Lower leg skin (tissue), 4 donors: ENCODE results near the gene PLAU. TPM values are rescaled to one million over a fixed set of nuclear protein-coding genes. Genes with fewer than 3 reads are reported as not detected.
"Not testable (repeated sequence)": the region's sequence is repeated elsewhere in the genome, so short reads cannot be mapped to it uniquely, and the experiment has no call there.

ENCODE experiments used
- DNase-seq, 2 donors: peaks; one replicate each; pipeline ENCODE4 v3.0.0-alpha.2; 2019; ENCODE audit warnings: low spot score in 2 of 2
- H3K4me3 ChIP-seq: fragments of 200-600 bp; sonication (generic); 2 replicates; pipeline ENCODE4 v1.5.1; 2017; ENCODE audit warnings: mild to moderate bottlenecking, low read depth; ENCODE audit not compliant: poor library complexity, severe bottlenecking
- POLR2A ChIP-seq, 2 donors: fragments of 450-650 bp; IDR thresholded peaks; one replicate each; pipeline ENCODE4 v1.6.1; 2016 to 2017; ENCODE audit warnings: antibody characterized with exemption in 2 of 2, mild to moderate bottlenecking in 1 of 2, moderate library complexity in 1 of 2
- WGBS, 2 donors: methylation state at CpG; one replicate each; pipeline ENCODE4 v1.1.5; 2018; 5-methylcytosine and 5-hydroxymethylcytosine counted together
- intact Hi-C: fragments of 100-400 bp; cut with DNase I; formaldehyde crosslinking; loops from one replicate; pipeline ENCODE4 v1.15.0; 2023; ENCODE audit warnings: low total_unique reads
- total RNA-seq, 4 donors: library from RNA; depleted of rRNA; stranded (reverse); fragments of >200 nt; gene quantifications; one replicate each; pipeline ENCODE4 v1.1.0, GENCODE V29; 2016
- TF ChIP-seq, protein P1 (sequence below), 3 donors: fragments of 450-650 bp; IDR thresholded peaks; one replicate each; pipeline ENCODE4 v1.5.1; 2016; ENCODE audit warnings: antibody characterized with exemption in 3 of 3, mild to moderate bottlenecking in 3 of 3, moderate library complexity in 2 of 3

PLAU gene
- total RNA-seq, 4 donors from 2014 or later: 12.7 to 28.5 (median 14.7) TPM

DNA sequence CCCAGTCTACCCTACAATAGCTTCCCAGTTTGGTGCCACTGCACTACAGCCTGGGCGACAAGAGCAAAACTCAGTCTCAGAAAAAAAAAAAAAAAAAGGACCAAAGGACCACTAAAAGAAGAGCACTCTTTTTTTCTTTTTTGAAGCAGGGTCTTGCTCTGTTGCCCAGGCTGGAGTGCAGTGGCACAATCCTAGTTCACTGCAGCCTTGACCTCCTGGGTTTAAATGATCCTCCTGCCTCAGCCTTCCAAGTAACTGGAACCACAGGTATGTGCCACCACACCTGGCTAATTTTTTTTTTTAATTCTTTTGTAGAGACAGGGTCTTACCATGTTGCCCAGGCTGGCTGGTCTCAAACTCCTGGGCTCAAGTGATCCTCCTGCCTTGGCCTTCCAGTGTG is 14.0 kb downstream of the PLAU start:
- no peak overlapping the region for H3K4me3 ChIP-seq
- 85 to 93% methylated on average over 1 of the region's 1 CpG for WGBS, 2 donors
- no peak for DNase-seq
- TF ChIP-seq, protein P1, sequence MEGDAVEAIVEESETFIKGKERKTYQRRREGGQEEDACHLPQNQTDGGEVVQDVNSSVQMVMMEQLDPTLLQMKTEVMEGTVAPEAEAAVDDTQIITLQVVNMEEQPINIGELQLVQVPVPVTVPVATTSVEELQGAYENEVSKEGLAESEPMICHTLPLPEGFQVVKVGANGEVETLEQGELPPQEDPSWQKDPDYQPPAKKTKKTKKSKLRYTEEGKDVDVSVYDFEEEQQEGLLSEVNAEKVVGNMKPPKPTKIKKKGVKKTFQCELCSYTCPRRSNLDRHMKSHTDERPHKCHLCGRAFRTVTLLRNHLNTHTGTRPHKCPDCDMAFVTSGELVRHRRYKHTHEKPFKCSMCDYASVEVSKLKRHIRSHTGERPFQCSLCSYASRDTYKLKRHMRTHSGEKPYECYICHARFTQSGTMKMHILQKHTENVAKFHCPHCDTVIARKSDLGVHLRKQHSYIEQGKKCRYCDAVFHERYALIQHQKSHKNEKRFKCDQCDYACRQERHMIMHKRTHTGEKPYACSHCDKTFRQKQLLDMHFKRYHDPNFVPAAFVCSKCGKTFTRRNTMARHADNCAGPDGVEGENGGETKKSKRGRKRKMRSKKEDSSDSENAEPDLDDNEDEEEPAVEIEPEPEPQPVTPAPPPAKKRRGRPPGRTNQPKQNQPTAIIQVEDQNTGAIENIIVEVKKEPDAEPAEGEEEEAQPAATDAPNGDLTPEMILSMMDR (IDR thresholded peaks at IDR 0.05): no peak
- TF ChIP-seq POLR2A (IDR thresholded peaks at IDR 0.05): no peak
- intact Hi-C loops: no loop called here

DNA sequence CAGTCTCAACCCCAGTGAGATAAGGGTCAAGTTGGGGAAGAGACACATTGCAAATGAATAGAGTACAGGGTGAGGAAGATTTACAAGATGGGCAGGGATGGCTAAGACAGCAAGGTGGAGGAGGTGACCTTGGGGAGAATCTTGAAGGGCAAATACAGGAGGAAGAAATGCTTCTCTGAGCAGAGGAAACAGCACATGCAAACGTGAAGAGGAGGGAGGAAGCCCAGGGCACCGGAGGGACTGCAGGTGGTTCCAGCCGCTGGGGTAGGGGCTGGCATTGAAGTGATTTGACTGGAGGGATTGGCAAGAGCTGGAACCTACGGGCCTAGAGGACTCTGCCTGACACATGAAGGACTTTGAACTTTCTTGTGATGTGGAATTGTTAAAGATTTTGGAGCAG is 14.6 kb downstream of the PLAU start:
- intact Hi-C loops: no loop called here
- no peak for DNase-seq
- no peak overlapping the region for H3K4me3 ChIP-seq
- TF ChIP-seq, protein P1 (IDR thresholded peaks at IDR 0.05): no peak
- no peak for TF ChIP-seq POLR2A (IDR thresholded peaks at IDR 0.05)
- WGBS, 2 donors: 68 to 77% methylated on average over 4 of the region's 4 CpGs

DNA sequence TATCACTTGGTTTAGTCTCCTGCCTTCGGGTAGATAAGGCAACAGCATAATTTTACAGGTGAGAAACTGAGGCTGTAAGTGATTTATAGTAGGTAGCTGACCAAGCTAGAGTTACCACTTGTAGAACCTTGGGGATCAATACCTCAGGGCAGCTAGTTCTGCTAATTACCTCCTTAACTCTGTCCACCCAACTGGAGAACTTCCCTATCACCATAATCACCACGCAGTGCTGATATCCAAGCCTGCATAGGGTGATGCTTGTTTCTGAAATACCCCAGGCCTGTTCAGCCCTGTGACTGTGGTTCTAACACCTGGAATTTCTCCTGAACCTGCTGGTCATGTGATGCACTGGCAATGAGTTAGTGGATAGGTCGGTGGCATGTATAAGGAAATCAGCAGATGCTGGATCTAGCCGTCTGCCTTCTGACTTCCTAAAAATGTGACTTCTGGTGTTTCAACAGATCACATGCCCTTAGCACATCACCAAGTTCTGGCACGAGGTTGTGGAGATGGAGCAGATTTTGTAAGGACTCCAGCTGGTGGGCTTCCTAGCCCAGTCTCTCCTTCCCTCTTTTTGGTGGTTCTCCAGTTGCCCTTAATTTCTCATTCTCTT is 15.3 kb downstream of the PLAU start:
- DNase-seq: peak in 1 of 2 donors; percentile 49
- 72 to 81% methylated on average over 5 of the region's 5 CpGs for WGBS, 2 donors
- H3K4me3 ChIP-seq: no peak overlapping the region

DNA sequence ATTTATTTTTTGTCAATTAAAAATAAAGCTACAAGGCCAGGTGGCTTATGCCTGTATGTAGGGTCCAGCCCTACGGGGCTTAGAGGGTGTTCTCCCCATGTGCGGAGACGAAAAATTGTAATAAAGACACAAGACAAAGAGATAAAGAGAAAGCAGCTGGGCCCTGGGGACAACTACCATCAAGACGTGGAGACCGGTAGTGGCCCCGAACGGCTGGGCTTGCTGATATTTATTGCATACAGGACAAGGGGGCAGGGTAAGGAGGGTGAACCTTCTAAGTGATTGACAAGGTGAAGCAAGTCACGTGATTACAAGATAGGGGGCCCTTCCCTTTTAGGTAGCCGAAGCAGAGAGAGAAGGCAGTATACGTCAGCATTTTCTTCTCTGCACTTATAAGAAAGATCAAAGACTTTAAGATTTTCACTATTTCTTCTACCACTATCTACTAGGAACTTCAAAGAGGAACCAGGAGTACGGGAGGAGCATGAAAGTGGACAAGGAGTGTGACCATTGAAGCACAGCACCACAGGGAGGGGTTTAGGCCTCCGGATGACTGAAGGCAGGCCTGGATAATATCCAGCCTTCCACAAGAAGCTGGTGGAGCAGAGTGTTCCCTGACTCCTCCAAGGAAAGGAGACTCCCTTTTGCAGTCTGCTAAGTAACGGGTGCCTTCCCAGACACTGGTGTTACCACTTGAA is 19.8 kb downstream of the PLAU start:
- 77 to 81% methylated on average over 13 of the region's 13 CpGs for WGBS, 2 donors
- DNase-seq, intact Hi-C loops, H3K4me3 ChIP-seq: not testable (repeated sequence)

More for the DNA sequence above, 15.3 kb downstream of the PLAU start:
- intact Hi-C loops: no loop called here
- TF ChIP-seq, protein P1 (IDR thresholded peaks at IDR 0.05): no peak
- no peak for TF ChIP-seq POLR2A (IDR thresholded peaks at IDR 0.05)

DNA sequence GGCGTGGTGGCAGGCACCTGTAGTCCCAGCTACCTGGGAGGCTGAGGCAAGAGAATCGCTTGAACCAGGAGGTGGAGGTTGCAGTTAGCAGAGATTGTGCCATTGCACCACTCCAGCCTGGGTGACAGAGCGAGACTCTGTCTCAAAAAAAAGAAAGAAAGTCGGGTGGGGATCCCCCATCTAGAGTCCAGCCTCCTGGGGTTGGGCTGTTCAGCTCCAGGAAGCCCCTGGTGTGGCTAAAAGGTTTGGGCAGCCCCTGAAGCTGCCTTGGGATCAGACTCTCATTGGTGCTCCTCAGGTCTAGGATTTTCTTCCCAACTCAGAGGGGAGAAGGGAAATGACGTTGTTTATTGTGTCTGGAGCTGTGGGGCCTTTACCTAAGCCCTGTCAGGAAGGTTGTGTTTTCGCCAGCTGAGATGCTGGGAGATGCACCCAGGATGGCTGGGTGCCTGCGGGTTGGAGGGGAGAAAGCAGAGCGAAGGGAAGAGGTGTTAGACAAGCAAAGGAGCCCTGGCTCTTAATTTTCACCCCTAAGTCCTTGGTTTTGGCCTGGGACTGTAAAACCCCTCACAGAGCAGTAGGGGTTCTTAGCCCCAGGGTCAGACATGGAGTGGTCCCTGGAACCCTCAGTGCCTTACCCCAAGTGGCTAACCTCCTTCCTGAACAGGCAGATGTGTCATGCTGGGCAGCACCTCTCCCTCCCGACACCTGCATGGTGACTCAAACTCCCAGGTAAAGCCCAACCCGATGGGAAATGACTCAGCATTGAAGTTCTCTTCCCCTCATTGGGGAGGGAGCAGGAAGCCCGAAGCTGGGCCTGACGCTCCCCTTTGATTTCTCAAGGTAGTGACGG is 21.1 kb downstream of the PLAU start:
- no peak for TF ChIP-seq POLR2A (IDR thresholded peaks at IDR 0.05)
- TF ChIP-seq, protein P1 (IDR thresholded peaks at IDR 0.05): no peak
- no peak for DNase-seq
- no peak overlapping the region for H3K4me3 ChIP-seq
- intact Hi-C loops: no loop called here
- 51 to 61% methylated on average over 13 of the region's 13 CpGs for WGBS, 2 donors

DNA sequence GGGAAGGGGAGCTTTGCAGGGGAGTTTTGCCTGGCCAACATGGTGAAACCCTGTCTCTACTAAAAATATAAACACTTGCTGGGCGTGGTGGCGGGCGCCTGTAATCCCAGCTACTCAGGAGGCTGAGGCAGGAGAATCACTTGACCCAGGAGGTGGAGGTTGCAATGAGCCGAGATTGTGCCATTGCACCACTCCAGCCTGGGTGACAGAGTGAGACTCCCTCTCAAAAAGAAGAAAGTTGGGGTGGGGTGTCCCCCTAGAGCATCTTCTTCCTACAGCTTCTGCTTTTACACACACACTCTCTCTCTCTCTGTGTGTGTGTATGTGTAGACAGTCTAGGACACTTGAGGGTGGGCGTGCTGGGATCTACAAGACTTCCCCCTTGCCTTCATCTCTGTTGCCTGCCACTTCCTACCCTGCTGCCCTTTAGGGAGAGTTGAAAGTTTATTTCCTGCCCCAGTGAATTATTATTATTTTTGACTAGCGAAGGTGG is 21.7 kb downstream of the PLAU start:
- 65 to 79% methylated on average over 6 of the region's 6 CpGs for WGBS, 2 donors
- TF ChIP-seq POLR2A (IDR thresholded peaks at IDR 0.05): no peak
- TF ChIP-seq, protein P1 (IDR thresholded peaks at IDR 0.05): no peak
- intact Hi-C loops: no loop called here
- H3K4me3 ChIP-seq: no peak overlapping the region
- no peak for DNase-seq
